Activated CD4-positive, alpha-beta memory T cell treated with anti-CD3 and anti-CD28 coated beads, Interleukin-2, amount 10 ng/mL, durations not matched to agents 7 days and 5 days (primary cell): ENCODE measurements around the gene SRPK2. TPM values are rescaled to one million over a fixed set of nuclear protein-coding genes. Genes with fewer than 3 reads are reported as not detected.

ENCODE experiments used
- CTCF ChIA-PET: fragments of 350-600 bp; sonication (Branson Sonifier 250); formaldehyde crosslinking; loops from one replicate; lab custom pipeline; 2021; ENCODE audit warnings: antibody characterized with exemption, inconsistent platforms; lab: Charles Lee
- POLR2A ChIA-PET: fragments of 350-600 bp; sonication (Branson Sonifier 250); formaldehyde crosslinking; loops from one replicate; lab custom pipeline; 2021; ENCODE audit warnings: antibody characterized with exemption; lab: Charles Lee
- DNase-seq: peaks from one replicate; pipeline ENCODE4 v3.0.0-alpha.2; 2020
- H3K27ac Mint-ChIP-seq: one replicate; pipeline ENCODE4 v1.8.0; 2021; ENCODE audit warnings: mild to moderate bottlenecking, mixed read lengths
- H3K27me3 Mint-ChIP-seq: one replicate; pipeline ENCODE4 v1.8.0; 2021; ENCODE audit warnings: mixed read lengths
- H3K36me3 Mint-ChIP-seq: one replicate; pipeline ENCODE4 v1.8.0; 2021; ENCODE audit warnings: low read depth, mixed read lengths
- H3K4me1 Mint-ChIP-seq: one replicate; pipeline ENCODE4 v1.8.0; 2021; ENCODE audit warnings: mixed read lengths
- H3K4me3 Mint-ChIP-seq: one replicate; pipeline ENCODE4 v1.8.0; 2021; ENCODE audit warnings: mild to moderate bottlenecking, mixed read lengths
- H3K9me3 Mint-ChIP-seq: one replicate; pipeline ENCODE4 v1.8.0; 2021; ENCODE audit warnings: mixed read lengths
- total RNA-seq, 2 experiments: library from RNA; stranded (reverse); gene quantifications; one replicate each; pipeline ENCODE4 v1.2.3, GENCODE V29; 2021

The SRPK2 gene
- total RNA-seq, 2 experiments from 2014 or later: 42.9 to 45.0 TPM

- ChIA-PET CTCF (interaction anchor here (0.6 kb wide), 1 partner anchor 108 kb away, joined by 3 read pairs; no protein-coding TSS in a partner anchor), POLR2A (no interaction called here)
- Mint-ChIP-seq H3K27me3 (no peaks in the 10 kb centered on the region), H3K27ac (no peak overlapping the region), H3K36me3 (peaks cover 71% of the 10 kb centered on the region), H3K4me1 (peaks cover 19% of the 10 kb centered on the region), H3K9me3 (no peaks in the 10 kb centered on the region), H3K4me3 (no peak overlapping the region)
- no peak for DNase-seq
These were observed 293.8 kb downstream of the SRPK2 start for GRCh38 chr7:105094966-105095365.

- Mint-ChIP-seq H3K27ac (no peak overlapping the region), H3K36me3 (peaks cover 57% of the 10 kb centered on the region), H3K4me3 (no peak overlapping the region), H3K4me1 (peaks cover 8% of the 10 kb centered on the region), H3K9me3 (no peaks in the 10 kb centered on the region), H3K27me3 (no peaks in the 10 kb centered on the region)
- DNase-seq: no peak
- CTCF ChIA-PET: no interaction called here
- POLR2A ChIA-PET: interaction anchor here (1.2 kb wide), 1 partner anchor 75 kb away, joined by 3 read pairs; the partner anchor contains the start of gene KMT2E
These were observed 300.3 kb downstream of the SRPK2 start for GRCh38 chr7:105088456-105088855.

- Mint-ChIP-seq H3K27me3 (no peaks in the 10 kb centered on the region), H3K36me3 (peaks cover 60% of the 10 kb centered on the region), H3K4me1 (peaks cover 8% of the 10 kb centered on the region), H3K4me3 (no peak overlapping the region), H3K9me3 (no peaks in the 10 kb centered on the region), H3K27ac (no peak overlapping the region)
- CTCF ChIA-PET: interaction anchor here (1.0 kb wide), 1 partner anchor 11 kb away, joined by 3 read pairs; no protein-coding TSS in a partner anchor
- no peak for DNase-seq
- POLR2A ChIA-PET: interaction anchor here (1.2 kb wide), 1 partner anchor 74 kb away, joined by 3 read pairs; the partner anchor contains the start of gene KMT2E
These were observed 300.7 kb downstream of the SRPK2 start for GRCh38 chr7:105087981-105088380.

GRCh38 chr7:105086850-105087249, 301.9 kb downstream of the SRPK2 start:
- Mint-ChIP-seq H3K4me3 (no peak overlapping the region), H3K4me1 (peaks cover 8% of the 10 kb centered on the region), H3K36me3 (peaks cover 61% of the 10 kb centered on the region), H3K27me3 (no peaks in the 10 kb centered on the region), H3K9me3 (no peaks in the 10 kb centered on the region), H3K27ac (no peak overlapping the region)
- no peak for DNase-seq
- CTCF ChIA-PET: interaction anchor here (0.6 to 1.0 kb wide), 2 partner anchors 12 to 212 kb away, joined by 3 read pairs; no protein-coding TSS in a partner anchor
- POLR2A ChIA-PET: no interaction called here

GRCh38 chr7:105084581-105084980, 304.1 kb downstream of the SRPK2 start:
- DNase-seq: no peak
- Mint-ChIP-seq H3K27me3 (no peaks in the 10 kb centered on the region), H3K4me1 (peaks cover 8% of the 10 kb centered on the region), H3K4me3 (no peak overlapping the region), H3K9me3 (no peaks in the 10 kb centered on the region), H3K27ac (no peak overlapping the region), H3K36me3 (peaks cover 60% of the 10 kb centered on the region)
- ChIA-PET POLR2A (no interaction called here), CTCF (no interaction called here)

GRCh38 chr7:105079348-105079747, 309.4 kb downstream of the SRPK2 start:
- Mint-ChIP-seq H3K9me3 (no peaks in the 10 kb centered on the region), H3K36me3 (peaks cover 75% of the 10 kb centered on the region), H3K4me3 (no peak overlapping the region), H3K27me3 (no peaks in the 10 kb centered on the region), H3K4me1 (no peaks in the 10 kb centered on the region), H3K27ac (no peak overlapping the region)
- no peak for DNase-seq
- POLR2A ChIA-PET: interaction anchor here (0.9 kb wide), 1 partner anchor 410 kb away, joined by 5 read pairs; no protein-coding TSS in a partner anchor
- CTCF ChIA-PET: interaction anchor here (0.7 to 2.4 kb wide), 3 partner anchors 11 to 98 kb away, joined by 3 to 8 read pairs (median 5); no protein-coding TSS in a partner anchor

GRCh38 chr7:105073143-105073542, 315.6 kb downstream of the SRPK2 start:
- ChIA-PET POLR2A (no interaction called here), CTCF (no interaction called here)
- no peak overlapping the region for H3K4me3 Mint-ChIP-seq
- H3K27ac Mint-ChIP-seq: no peak overlapping the region
- H3K4me1 Mint-ChIP-seq: peaks cover 1% of the 10 kb centered on the region
- DNase-seq: no peak
- no peaks in the 10 kb centered on the region for H3K9me3 Mint-ChIP-seq
- H3K36me3 Mint-ChIP-seq: peaks cover 76% of the 10 kb centered on the region
- no peaks in the 10 kb centered on the region for H3K27me3 Mint-ChIP-seq

- CTCF ChIA-PET: interaction anchor here (0.9 to 3.7 kb wide), 2 partner anchors 11 to 88 kb away, joined by 5 to 13 read pairs; no protein-coding TSS in a partner anchor
- peaks cover 58% of the 10 kb centered on the region for H3K36me3 Mint-ChIP-seq
These were observed 319.8 kb downstream of the SRPK2 start for GRCh38 chr7:105068886-105069285.

GRCh38 chr7:105067691-105068090, 321.0 kb downstream of the SRPK2 start:
- CTCF ChIA-PET: interaction anchor here (0.6 to 3.7 kb wide), 2 partner anchors 87 to 104 kb away, joined by 3 to 13 read pairs; no protein-coding TSS in a partner anchor
- no peak for DNase-seq
- Mint-ChIP-seq H3K4me1 (peaks cover 11% of the 10 kb centered on the region), H3K36me3 (peaks cover 63% of the 10 kb centered on the region), H3K9me3 (no peaks in the 10 kb centered on the region), H3K27ac (no peak overlapping the region), H3K4me3 (no peak overlapping the region), H3K27me3 (no peaks in the 10 kb centered on the region)
- POLR2A ChIA-PET: interaction anchor here (0.7 kb wide), 1 partner anchor 84 kb away, joined by 3 read pairs; no protein-coding TSS in a partner anchor

More at GRCh38 chr7:105068886-105069285, 319.8 kb downstream of the SRPK2 start:
- H3K4me1 Mint-ChIP-seq: peaks cover 4% of the 10 kb centered on the region
- POLR2A ChIA-PET: interaction anchor here (1.1 kb wide), 1 partner anchor 85 kb away, joined by 3 read pairs; no protein-coding TSS in a partner anchor
- H3K27me3 Mint-ChIP-seq: no peaks in the 10 kb centered on the region
- DNase-seq: no peak
- H3K4me3 Mint-ChIP-seq: no peak overlapping the region
- H3K27ac Mint-ChIP-seq: no peak overlapping the region
- H3K9me3 Mint-ChIP-seq: no peaks in the 10 kb centered on the region

Other genes with a start within 250 kb of the SRPK2 start
- 1 to 10 TPM; 5.1 to 5.9 TPM for gene PUS7, start 133.3 kb upstream of the SRPK2 start, total RNA-seq
- gene RINT1, start 143.3 kb upstream of the SRPK2 start, total RNA-seq: 10 to 100 TPM; 20.5 to 21.9 TPM
- gene EFCAB10, start 192.6 kb upstream of the SRPK2 start, total RNA-seq: not detected